Kidney epithelial cell (primary cell): ENCODE measurements around the gene SULT1C3. TPM values are rescaled to one million over a fixed set of nuclear protein-coding genes. Genes with fewer than 3 reads are reported as not detected.

Experiments
- DNase-seq: peaks from one replicate; pipeline ENCODE4 v3.0.0-alpha.2; 2010; ENCODE audit warnings: low read depth
- H3K27me3 ChIP-seq: 2 replicates; pipeline ENCODE4 v1.6.0; 2011; ENCODE audit warnings: low read length; ENCODE audit not compliant: control insufficient read depth, insufficient read depth
- H3K36me3 ChIP-seq: 2 replicates; pipeline ENCODE4 v1.5.1; 2011; ENCODE audit warnings: low read length; ENCODE audit not compliant: control insufficient read depth, insufficient read depth
- H3K4me3 ChIP-seq: 2 replicates; pipeline ENCODE4 v1.5.1; 2011; ENCODE audit warnings: low read depth, mild to moderate bottlenecking, control low read depth, low read length
- total RNA-seq: library from RNA; depleted of rRNA; stranded (reverse); fragments of >200 nt; gene quantifications from 2 replicates; pipeline ENCODE4 v1.2.3, GENCODE V29; 2015
- TF ChIP-seq, protein P1 (sequence below): IDR thresholded peaks from 2 replicates; pipeline ENCODE4 v1.5.1; 2011; ENCODE audit warnings: mild to moderate bottlenecking, moderate library complexity, low read length, control low read depth, inconsistent platforms; ENCODE audit not compliant: insufficient read depth, poor library complexity, severe bottlenecking

Gene SULT1C3
- total RNA-seq, 1 donor from 2014 or later = not detected

DNA sequence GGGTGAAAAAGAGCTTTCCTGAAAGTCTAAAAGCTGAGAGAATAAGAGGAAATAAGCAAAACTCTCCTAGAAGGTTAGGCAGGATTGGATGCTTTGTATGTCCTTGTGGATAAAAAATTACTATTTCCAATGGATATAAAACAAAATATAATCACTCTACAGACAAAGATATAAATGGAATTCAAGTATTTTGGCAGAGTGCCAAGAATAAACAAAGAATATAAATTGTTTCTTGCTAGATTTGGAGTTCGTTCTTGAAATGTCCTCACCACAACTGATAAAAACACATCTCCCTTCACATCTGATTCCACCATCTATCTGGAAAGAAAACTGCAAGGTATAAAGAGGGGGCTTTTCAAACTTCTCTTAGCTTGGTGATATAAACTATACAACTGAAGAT is 13.3 kb downstream of the SULT1C3 start:
- Histone ChIP-seq H3K4me3 (no peak overlapping the region), H3K36me3 (no peaks in the 10 kb centered on the region), H3K27me3 (no peaks in the 10 kb centered on the region)
- TF ChIP-seq, protein P1, sequence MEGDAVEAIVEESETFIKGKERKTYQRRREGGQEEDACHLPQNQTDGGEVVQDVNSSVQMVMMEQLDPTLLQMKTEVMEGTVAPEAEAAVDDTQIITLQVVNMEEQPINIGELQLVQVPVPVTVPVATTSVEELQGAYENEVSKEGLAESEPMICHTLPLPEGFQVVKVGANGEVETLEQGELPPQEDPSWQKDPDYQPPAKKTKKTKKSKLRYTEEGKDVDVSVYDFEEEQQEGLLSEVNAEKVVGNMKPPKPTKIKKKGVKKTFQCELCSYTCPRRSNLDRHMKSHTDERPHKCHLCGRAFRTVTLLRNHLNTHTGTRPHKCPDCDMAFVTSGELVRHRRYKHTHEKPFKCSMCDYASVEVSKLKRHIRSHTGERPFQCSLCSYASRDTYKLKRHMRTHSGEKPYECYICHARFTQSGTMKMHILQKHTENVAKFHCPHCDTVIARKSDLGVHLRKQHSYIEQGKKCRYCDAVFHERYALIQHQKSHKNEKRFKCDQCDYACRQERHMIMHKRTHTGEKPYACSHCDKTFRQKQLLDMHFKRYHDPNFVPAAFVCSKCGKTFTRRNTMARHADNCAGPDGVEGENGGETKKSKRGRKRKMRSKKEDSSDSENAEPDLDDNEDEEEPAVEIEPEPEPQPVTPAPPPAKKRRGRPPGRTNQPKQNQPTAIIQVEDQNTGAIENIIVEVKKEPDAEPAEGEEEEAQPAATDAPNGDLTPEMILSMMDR = no peak
- DNase-seq = no peak

DNA sequence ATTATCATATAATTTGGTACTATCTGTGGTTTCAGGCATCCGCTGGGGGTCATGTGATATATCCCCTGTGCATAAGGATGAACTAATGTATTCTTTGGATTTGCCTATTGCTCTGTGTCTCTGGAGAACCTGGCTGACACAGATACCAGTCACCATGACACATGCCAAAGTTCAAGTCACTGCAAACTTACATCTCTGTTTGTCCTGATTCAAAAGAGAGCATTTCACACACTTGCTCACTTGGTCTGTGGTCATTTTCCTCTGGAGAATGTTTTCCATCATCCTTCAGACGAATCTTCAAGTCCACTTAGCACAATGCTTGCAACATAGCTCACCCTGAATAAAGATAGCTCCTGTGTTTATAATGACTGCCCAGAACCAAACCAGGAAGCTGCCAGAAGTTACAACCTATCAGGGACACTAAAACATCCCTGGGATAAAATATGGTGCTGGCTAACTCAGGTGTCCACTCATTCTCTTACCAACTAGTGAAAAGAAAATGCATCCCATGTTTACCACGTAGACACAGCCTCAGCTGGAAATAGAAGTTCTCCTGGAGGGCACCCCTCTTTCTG is 18.1 kb downstream of the SULT1C3 start:
- no peak for DNase-seq
- H3K4me3 ChIP-seq = no peak overlapping the region
- TF ChIP-seq, protein P1 = no peak
- no peaks in the 10 kb centered on the region for H3K27me3 ChIP-seq
- no peaks in the 10 kb centered on the region for H3K36me3 ChIP-seq

DNA sequence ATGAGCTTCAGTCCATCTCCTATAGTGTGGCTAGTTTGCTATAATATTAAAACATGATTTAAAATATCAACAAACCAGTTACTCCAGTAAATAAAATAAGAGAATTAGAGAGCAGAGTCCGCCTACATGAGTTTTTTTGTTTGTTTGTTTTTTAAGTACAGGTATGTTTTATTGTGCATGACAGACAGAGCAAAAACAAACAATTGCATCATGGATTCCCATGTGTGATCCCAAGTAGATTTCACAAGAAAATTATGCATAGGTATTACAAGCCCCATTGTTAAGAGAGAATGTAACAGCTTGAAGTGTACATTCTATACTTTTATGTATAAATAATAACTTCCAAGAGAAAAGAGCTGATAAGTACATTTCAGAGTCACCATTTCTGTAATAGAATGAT is 21.0 kb downstream of the SULT1C3 start:
- Histone ChIP-seq H3K4me3 (no peak overlapping the region), H3K36me3 (no peaks in the 10 kb centered on the region), H3K27me3 (no peaks in the 10 kb centered on the region)
- TF ChIP-seq, protein P1 = no peak
- no peak for DNase-seq

DNA sequence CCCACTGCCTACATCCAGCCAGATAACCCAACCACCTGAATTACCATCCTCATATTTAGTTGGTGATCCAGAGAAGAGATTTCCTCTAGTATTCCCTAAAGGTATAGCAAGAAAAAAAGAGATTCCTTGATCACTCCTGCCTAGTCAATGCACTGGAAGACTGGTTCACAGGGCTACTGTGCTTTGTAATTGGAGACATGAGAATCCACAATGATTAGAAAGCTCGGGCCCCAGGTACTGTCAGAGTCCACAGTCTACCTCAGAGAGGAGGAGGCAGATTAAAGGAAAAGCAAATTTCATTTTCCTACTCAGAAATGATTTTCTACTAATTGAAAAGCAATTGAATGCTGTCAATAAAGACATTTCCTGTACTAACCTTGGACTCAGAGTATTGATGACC is 22.3 kb downstream of the SULT1C3 start:
- Histone ChIP-seq H3K4me3 (no peak overlapping the region), H3K36me3 (no peaks in the 10 kb centered on the region), H3K27me3 (no peaks in the 10 kb centered on the region)
- no peak for DNase-seq
- TF ChIP-seq, protein P1 = no peak

DNA sequence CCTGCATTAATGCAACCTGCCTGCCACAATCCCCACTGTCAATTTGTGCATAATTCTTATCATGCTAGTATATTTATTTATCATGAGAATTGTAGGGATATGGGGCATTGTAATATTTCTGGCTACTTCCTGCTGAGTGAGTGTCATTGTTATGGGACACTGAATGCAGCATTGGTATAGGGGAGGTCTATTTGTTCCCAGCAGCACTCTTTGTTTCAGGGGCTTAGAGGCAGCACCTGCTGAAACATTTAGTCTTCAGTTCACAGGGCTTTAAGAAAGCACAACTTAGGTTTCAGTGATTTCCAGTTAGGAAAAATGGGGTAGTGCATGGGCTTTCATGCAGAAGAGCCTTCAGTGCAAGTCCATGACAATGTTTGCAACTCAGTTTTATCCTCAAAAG is 23.6 kb downstream of the SULT1C3 start:
- no peak overlapping the region for H3K4me3 ChIP-seq

More for the DNA sequence above, 23.6 kb downstream of the SULT1C3 start:
- H3K27me3 ChIP-seq = no peaks in the 10 kb centered on the region
- DNase-seq = no peak
- no peaks in the 10 kb centered on the region for H3K36me3 ChIP-seq
- TF ChIP-seq, protein P1 = no peak
